ENCODE data around the gene LRRK1. TPM values are rescaled to one million over a fixed set of nuclear protein-coding genes. Genes with fewer than 3 reads are reported as not detected.

Gene LRRK1
- total RNA-seq, 4 donors from 2014 or later: 7.1 to 29.3 (median 8.5) TPM

GRCh38 chr15:100887211-100887913 is 31.8 kb upstream of the LRRK1 start:
- H3K9me3 ChIP-seq: no peaks in the 10 kb centered on the region
- no peak for DNase-seq
- no peaks in the 10 kb centered on the region for H3K36me3 ChIP-seq
- no peak overlapping the region for H3K4me3 ChIP-seq (replicated peaks in 1 of 3)
- WGBS, 2 donors: 90 to 93% methylated on average over 20 to 22 of the region's 22 CpGs
- H3K4me1 ChIP-seq: peaks cover 13 to 15% of the 10 kb centered on the region in 2 donors
- intact Hi-C loops (cut with DNase I): no loop called here
- H3K27ac ChIP-seq: no peak overlapping the region
- H3K27me3 ChIP-seq: no peaks in the 10 kb centered on the region
- TF ChIP-seq, protein P1, sequence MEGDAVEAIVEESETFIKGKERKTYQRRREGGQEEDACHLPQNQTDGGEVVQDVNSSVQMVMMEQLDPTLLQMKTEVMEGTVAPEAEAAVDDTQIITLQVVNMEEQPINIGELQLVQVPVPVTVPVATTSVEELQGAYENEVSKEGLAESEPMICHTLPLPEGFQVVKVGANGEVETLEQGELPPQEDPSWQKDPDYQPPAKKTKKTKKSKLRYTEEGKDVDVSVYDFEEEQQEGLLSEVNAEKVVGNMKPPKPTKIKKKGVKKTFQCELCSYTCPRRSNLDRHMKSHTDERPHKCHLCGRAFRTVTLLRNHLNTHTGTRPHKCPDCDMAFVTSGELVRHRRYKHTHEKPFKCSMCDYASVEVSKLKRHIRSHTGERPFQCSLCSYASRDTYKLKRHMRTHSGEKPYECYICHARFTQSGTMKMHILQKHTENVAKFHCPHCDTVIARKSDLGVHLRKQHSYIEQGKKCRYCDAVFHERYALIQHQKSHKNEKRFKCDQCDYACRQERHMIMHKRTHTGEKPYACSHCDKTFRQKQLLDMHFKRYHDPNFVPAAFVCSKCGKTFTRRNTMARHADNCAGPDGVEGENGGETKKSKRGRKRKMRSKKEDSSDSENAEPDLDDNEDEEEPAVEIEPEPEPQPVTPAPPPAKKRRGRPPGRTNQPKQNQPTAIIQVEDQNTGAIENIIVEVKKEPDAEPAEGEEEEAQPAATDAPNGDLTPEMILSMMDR (IDR thresholded peaks at IDR 0.05): no peak
- TF ChIP-seq POLR2A (IDR thresholded peaks at IDR 0.05): no peak

GRCh38 chr15:100889385-100890050 is 29.6 kb upstream of the LRRK1 start:
- DNase-seq: peak; percentile 65 to 73
- TF ChIP-seq, protein P1 (IDR thresholded peaks at IDR 0.05): no peak
- peak in 1 of 2 donors; percentile 18 for TF ChIP-seq POLR2A (IDR thresholded peaks at IDR 0.05)
- Histone ChIP-seq H3K36me3 (no peaks in the 10 kb centered on the region), H3K4me3 (replicated peaks in 1 of 3) (no peak overlapping the region), H3K4me1 (peaks cover 13 to 23% of the 10 kb centered on the region in 2 donors), H3K9me3 (no peaks in the 10 kb centered on the region), H3K27me3 (no peaks in the 10 kb centered on the region), H3K27ac (no peak overlapping the region)
- 18 to 20% methylated on average over 19 to 20 of the region's 20 CpGs for WGBS, 2 donors
- intact Hi-C loops (cut with DNase I): no loop called here

GRCh38 chr15:100890051-100890720 is 29.0 kb upstream of the LRRK1 start:
- no peaks in the 10 kb centered on the region for H3K27me3 ChIP-seq
- 65 to 66% methylated on average over 10 of the region's 10 CpGs for WGBS, 2 donors
- intact Hi-C loops (cut with DNase I): no loop called here
- no peak overlapping the region for H3K27ac ChIP-seq
- TF ChIP-seq, protein P1 (IDR thresholded peaks at IDR 0.05): no peak
- TF ChIP-seq POLR2A (IDR thresholded peaks at IDR 0.05): no peak
- H3K36me3 ChIP-seq: no peaks in the 10 kb centered on the region
- H3K4me1 ChIP-seq: peaks cover 13 to 23% of the 10 kb centered on the region in 2 donors
- DNase-seq: no peak
- H3K4me3 ChIP-seq (replicated peaks in 1 of 3): no peak overlapping the region
- no peaks in the 10 kb centered on the region for H3K9me3 ChIP-seq

DNA sequence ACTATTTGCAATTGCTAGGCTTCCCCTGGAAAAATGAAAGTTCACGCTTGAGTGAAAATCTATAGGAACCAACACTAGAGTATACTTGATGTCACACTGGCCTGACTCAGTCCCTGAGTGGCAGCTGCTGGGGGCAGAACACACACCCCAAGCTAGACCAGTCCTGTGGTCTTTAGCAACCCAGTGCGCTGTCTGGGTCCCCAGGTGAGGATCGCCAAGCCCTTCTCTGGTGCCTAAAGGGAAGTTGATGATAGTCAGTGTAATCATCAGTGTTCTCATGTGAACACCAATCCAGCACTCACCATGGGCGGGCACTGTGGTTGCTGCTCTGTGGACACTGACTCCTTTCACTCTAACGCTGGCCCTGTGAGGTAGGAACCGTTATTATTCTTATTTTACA is 28.3 kb upstream of the LRRK1 start:
- H3K27ac ChIP-seq: no peak overlapping the region
- H3K4me3 ChIP-seq (replicated peaks in 1 of 3): no peak overlapping the region
- WGBS, 2 donors: 91 to 93% methylated on average over 4 to 6 of the region's 6 CpGs
- TF ChIP-seq POLR2A (IDR thresholded peaks at IDR 0.05): no peak
- TF ChIP-seq, protein P1 (IDR thresholded peaks at IDR 0.05): no peak
- H3K27me3 ChIP-seq: no peaks in the 10 kb centered on the region
- peaks cover 13 to 23% of the 10 kb centered on the region in 2 donors for H3K4me1 ChIP-seq
- H3K36me3 ChIP-seq: no peaks in the 10 kb centered on the region
- no peaks in the 10 kb centered on the region for H3K9me3 ChIP-seq
- intact Hi-C loops (cut with DNase I): no loop called here
- no peak for DNase-seq

All from thyroid gland (tissue), 4 donors.